ENCODE measurements around the gene OR4B1.
"Not testable (repeated sequence)": the region's sequence is repeated elsewhere in the genome, so short reads cannot be mapped to it uniquely, and the experiment has no call there.

The OR4B1 gene

GRCh38 chr11:48216510-48216909, at the start of gene OR4B1:
Gene OR4B1, plus strand, starts transcription at chr11:48216810. Its CDS starts 0 bp downstream, at chr11:48216810.
- no peak for FAIRE-seq

- no peak for FAIRE-seq
Measured at GRCh38 chr11:48167380-48167779, 49.2 kb upstream of the OR4B1 start.

GRCh38 chr11:48168815-48169214, 47.8 kb upstream of the OR4B1 start:
- peak; percentile 65 for FAIRE-seq

- no peak for FAIRE-seq
Measured at GRCh38 chr11:48169259-48169658, 47.4 kb upstream of the OR4B1 start.

GRCh38 chr11:48169717-48170116, 46.9 kb upstream of the OR4B1 start:
- FAIRE-seq: no peak

- no peak for FAIRE-seq
Measured at GRCh38 chr11:48170241-48171233, 46.1 kb upstream of the OR4B1 start.

- no peak for FAIRE-seq
Measured at GRCh38 chr11:48172818-48173609, 43.6 kb upstream of the OR4B1 start.

- FAIRE-seq: no peak
Measured at GRCh38 chr11:48177661-48178060, 38.9 kb upstream of the OR4B1 start.

- no peak for FAIRE-seq
Measured at GRCh38 chr11:48180627-48181026, 36.0 kb upstream of the OR4B1 start.

- no peak for FAIRE-seq
Measured at GRCh38 chr11:48182860-48183526, 33.6 kb upstream of the OR4B1 start.

GRCh38 chr11:48184452-48184851, 32.2 kb upstream of the OR4B1 start:
- FAIRE-seq: no peak

- not testable (repeated sequence) for FAIRE-seq
Measured at GRCh38 chr11:48190906-48191654, 25.5 kb upstream of the OR4B1 start.

GRCh38 chr11:48193876-48194275, 22.7 kb upstream of the OR4B1 start:
- FAIRE-seq: no peak

GRCh38 chr11:48207881-48208280, 8.7 kb upstream of the OR4B1 start:
- FAIRE-seq: no peak

- no peak for FAIRE-seq
Measured at GRCh38 chr11:48210052-48210451, 6.6 kb upstream of the OR4B1 start.

GRCh38 chr11:48228761-48229160, 12.2 kb downstream of the OR4B1 start:
- no peak for FAIRE-seq

GRCh38 chr11:48230057-48230456, 13.4 kb downstream of the OR4B1 start:
- not testable (repeated sequence) for FAIRE-seq

- no peak for FAIRE-seq
Measured at GRCh38 chr11:48237727-48238126, 21.1 kb downstream of the OR4B1 start.

- no peak for FAIRE-seq
Measured at GRCh38 chr11:48242501-48242900, 25.9 kb downstream of the OR4B1 start.

- FAIRE-seq: no peak
Measured at GRCh38 chr11:48244804-48245203, 28.2 kb downstream of the OR4B1 start, which contains the start of gene OR4X2. Gene OR4X2, plus strand, starts transcription at chr11:48245104. Its CDS starts 0 bp downstream, at chr11:48245104.

GRCh38 chr11:48248902-48249301, 32.3 kb downstream of the OR4B1 start:
- no peak for FAIRE-seq

GRCh38 chr11:48261600-48261999, 45.0 kb downstream of the OR4B1 start:
- no peak for FAIRE-seq

Data from islet of Langerhans (tissue), 1 donor.